GM19395 (cell line): ENCODE measurements around the gene IGFBPL1.

Experiments
- ATAC-seq: cut with Tn5 transposase; IDR thresholded peaks from one replicate; pipeline ENCODE4 v1.9.1; 2021; ENCODE audit warnings: mild to moderate bottlenecking, moderate library complexity; ENCODE audit not compliant: unreplicated experiment

IGFBPL1 gene, protein sequence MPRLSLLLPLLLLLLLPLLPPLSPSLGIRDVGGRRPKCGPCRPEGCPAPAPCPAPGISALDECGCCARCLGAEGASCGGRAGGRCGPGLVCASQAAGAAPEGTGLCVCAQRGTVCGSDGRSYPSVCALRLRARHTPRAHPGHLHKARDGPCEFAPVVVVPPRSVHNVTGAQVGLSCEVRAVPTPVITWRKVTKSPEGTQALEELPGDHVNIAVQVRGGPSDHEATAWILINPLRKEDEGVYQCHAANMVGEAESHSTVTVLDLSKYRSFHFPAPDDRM

DNA sequence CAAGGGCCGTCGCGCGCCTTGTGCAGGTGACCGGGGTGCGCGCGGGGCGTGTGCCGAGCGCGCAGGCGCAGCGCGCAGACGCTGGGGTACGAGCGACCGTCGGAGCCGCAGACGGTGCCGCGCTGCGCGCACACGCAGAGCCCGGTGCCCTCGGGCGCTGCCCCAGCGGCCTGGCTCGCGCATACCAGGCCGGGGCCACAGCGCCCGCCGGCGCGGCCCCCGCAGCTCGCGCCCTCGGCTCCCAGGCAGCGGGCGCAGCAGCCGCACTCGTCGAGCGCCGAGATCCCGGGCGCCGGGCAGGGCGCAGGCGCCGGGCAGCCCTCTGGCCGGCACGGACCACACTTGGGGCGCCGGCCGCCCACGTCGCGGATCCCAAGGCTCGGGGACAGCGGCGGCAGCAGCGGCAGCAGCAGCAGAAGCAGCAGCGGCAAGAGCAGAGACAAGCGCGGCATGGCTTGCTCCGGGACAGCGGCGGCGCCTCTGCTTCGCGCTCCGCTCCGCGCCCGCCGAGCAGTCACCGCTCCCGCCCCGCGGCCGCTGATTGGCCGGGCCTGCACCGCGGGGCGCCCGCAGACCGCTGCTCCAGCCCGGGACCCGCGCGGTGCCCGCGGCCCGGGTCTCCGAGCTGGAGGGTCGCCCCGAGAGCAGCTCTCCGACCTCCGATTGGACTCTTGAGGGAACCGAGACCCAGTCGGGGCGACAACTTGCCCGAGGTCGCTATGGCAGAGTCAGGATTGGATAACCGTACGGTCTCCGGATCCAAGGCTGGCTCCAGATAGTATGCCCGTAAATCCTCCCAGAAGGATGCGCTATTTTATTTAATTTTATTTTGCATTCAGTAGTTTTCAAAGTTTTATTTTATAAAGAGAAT lies at the start of gene IGFBPL1:
Gene IGFBPL1 (minus strand): TSS at position 482 of the 871 bp plus-strand sequence. CDS start 30 bp downstream, at position 452.
- no peak for ATAC-seq

DNA sequence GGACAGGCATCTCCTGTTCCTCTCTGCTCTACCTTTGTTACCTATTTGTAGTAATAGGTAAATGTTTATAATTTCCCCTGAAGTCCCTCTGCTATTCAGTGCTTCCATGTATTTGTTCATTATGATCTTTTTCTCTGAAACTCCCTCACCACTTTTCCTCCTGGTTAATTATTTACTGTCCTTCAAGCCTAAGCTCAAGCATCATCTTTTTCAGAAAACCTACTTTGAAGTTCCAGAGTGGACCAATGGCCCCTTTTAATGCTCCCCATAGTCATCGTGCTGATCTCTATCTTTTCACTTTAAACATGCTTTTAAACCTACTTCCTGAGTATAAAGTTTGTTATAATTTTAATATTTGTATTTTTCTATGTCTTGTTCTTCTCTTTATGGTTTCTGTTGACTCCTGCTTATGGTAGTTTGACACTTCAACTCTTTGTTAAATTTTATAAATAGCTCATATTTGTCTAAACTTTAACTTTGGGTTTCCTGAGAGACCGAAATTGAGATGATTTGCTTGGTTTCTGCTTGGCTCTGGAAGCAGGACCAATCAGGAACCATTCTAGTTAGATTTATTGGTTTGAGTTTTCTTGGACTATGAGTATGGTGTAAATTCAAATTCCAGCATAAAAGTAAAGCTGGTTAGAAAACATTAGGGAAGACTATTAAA lies 48.5 kb upstream of the IGFBPL1 start:
- peak; percentile 77 for ATAC-seq

DNA sequence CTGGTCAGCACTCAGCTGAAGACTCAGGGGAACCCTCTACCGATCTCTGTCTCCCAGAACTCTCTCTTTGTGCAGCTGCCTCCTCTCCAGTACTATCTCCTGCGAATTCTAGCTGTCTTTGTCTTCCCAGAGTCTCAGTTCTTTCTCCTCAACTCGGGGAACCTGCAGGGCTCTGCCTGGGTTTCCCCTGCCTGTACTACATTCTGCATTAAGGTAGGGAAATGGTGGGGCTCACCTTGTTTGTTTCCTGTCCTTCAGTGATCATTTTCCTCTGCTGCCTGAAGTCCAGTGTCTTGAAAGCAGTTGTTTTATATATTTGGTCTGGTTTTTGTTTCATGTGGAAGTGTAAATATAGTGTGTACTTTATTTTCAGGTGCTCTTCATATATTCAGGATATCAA lies 43.1 kb upstream of the IGFBPL1 start:
- ATAC-seq, result no peak

DNA sequence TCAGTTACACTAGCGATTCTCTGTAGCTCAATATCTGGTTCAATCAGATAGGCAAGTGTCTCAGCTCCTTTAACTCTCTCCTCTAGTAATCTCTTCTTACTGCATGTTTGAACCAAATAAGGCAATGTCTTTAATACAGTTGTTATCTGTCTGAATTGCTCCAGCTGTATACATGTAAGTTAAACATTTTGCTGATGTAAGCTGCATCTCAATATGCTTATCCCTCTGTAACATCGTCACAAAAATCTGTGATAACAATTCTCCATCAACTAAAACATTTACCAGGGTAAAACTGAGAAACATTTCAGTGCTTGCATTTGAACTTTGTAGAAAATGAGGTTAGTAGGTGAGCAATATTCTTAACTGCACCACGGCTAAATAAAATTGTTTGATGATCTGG lies 29.6 kb upstream of the IGFBPL1 start:
- ATAC-seq, result no peak

DNA sequence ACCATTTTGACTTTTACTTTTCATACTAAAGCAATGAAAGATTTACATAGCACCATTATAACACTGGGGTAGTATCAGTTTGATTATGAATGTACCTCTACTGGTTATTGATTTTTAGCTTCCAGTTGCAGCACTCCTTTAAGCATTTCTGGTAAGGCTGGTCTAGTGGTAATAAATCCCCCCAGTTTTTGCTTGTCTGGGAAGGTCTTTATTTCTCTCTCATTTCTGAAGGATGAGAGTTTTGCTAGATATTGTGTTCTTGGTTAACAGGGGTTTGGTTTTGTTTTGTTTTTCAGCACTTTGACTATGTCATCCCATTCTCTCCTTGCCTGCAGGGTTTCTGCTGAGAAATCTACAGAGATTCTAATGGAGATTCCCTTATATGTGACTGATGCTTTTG lies 26.9 kb upstream of the IGFBPL1 start:
- ATAC-seq, result no peak

DNA sequence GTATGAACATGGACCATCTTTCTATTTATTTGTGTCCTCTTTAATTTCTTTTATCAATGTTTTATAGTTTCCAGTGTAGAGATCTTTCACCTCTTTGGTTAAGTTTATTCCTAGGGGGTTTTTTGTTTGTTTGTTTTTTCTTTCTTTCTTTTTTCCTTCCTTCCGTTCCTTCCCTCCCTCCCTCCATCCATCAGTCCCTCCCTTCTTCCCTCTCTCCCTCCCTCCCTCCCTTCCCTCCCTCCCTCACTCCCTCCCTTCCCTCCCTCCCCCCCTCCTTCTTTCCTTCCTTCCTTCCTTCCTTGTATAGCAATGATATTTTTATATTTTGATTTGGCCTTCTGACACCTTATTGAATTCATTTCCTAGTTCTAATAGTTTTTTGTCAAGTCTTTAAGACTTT lies 23.4 kb upstream of the IGFBPL1 start:
- no peak for ATAC-seq

DNA sequence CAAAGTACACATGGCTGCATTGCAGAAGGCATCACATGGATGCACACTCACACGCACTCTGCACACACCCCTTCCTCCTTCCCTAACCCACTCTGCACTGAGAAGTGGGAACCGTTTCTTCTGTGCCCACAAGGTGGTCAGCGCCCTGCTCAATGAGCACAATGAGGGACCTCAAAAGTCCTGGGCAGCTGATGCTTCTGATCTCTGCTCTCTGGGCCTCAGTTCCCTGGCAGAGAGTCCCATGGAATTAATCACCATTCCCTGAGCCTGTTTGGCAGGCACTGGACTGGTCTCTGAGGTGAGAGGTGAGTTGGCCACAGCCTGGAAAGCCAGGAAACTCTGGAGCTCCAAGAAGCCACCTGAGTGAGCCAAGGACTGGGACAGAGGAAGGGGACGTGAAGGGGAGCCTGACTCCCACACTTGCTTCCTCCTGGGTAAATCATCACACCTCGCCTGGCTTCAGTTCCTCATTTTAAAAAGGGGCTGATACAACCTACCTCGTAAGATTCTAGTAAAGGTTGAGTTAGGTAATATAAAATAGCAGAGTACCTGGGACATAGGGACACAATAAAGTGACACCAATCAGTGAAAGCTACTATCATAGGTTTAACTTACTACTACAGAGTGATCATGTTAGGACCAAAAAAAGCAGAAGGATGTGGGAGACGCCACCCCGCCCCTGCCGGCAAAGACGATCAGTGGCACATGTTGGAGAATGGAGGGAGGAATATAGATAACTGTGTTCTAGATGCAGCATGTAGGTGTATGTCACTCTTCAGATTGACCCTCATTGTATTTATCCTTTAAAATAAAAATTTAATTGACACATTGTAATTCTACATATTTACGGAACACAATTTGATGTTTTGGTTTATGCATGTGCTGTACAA lies 21.1 kb upstream of the IGFBPL1 start:
- peak; percentile 97 for ATAC-seq

DNA sequence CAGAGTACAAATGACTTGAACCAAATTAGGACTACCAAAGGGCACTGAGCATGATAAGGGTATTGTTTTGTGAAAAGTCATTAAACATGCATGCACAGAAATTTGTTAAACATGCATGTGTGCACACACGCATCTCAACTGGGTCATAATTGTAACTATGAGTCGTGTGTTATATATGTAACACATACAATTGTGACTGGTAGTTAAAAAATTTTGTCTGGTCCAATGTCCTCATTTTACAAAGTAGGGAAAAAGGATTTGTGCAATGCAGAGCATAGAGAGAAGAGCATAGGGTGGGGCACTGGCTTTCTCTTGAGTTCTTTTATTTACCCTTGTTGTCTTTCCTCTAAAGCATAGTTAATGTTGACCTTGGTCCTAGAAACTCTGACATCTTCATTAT lies 19.3 kb upstream of the IGFBPL1 start:
- no peak for ATAC-seq

DNA sequence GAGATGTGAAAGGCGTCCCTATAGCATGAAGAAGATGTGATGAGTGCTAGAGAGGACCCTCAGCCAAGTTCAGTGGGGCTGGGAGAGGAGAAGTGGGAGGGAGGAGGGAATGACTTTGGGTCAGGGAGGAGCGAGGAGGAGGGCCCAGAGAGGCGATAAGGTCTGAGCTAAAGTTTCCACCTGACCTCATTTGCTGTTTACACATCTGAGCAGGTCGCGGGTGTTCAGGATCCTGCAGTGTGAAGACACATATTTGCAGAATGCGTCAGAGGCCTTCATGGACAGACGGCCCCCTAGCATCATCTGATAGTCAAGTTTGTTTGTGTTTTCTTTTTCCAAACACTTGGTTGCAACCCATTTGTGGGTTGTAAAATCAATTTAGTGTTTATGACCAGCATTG lies 18.9 kb upstream of the IGFBPL1 start:
- ATAC-seq, result no peak

- ATAC-seq, result no peak
Observed at GRCh38 chr9:38442473-38443096, 18.3 kb upstream of the IGFBPL1 start.

DNA sequence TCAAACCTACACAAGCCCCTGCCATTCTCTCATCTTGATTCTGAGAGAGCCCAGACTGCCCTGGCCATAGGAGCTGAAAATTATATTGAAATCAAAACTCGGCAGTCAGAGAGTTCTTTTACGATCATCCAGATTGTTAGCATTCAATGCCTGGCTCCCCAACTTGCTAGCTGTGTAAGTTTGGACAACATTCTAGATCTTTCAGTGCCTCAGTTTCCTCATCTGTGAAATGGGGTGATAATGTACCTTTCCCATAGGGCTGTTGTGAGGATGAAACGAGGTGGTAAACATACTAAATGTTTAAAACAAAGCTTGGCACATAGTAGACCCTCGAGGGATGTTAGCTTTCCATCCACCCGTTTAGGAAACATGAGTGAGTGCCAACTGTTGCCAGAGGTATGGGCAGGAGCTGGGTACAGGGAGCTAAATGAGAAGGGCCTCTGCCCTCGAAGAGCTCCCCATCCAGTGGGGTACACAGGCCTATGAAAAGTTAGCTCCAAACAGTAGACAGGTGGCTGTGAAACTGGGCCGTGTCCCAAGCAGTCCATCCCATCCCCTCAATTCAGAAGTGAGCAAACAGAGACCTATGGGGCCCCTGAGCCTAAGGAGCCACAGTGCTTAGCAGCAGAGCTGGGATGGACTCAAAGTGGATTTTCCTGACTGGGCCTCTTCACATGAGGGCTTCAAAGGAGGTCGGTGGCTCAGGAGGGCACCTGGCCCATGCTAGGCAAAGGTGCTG lies 17.3 kb upstream of the IGFBPL1 start:
- no peak for ATAC-seq

- no peak for ATAC-seq
Observed at GRCh38 chr9:38440516-38440915, 16.3 kb upstream of the IGFBPL1 start.

- no peak for ATAC-seq
Observed at GRCh38 chr9:38439916-38440301, 15.7 kb upstream of the IGFBPL1 start.

DNA sequence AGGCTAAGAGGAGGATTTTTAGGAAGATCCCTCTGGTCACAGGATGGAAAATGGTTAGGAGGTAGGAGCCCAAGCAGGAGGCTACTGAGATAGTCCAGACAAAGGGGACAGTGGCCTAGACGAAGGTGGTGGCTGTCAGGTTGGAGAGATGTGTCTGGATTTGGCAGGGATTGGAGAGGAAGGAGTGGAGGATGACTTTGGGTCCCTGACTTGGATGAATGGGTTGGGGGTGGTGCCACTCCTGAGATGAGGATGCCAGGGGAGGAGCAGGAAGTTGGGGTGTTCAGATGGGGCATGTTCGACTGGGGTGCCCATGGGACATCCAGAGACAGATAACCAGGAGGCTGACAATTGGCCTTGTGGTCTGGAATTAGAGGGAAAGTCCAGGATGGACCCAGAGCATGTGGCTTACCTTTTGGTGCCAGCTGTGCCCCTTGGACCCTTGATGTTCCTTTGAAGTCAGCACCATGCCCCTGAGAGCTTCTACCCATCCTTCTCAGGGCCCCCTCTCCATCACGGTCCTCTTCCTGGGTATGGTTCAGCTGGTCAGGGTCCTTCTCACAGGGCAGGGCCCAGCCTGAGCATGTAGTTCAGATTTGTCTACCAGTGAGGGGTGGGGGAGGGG lies 15.1 kb upstream of the IGFBPL1 start:
- no peak for ATAC-seq

- ATAC-seq, result no peak
Observed at GRCh38 chr9:38437193-38437823, 13.1 kb upstream of the IGFBPL1 start.

DNA sequence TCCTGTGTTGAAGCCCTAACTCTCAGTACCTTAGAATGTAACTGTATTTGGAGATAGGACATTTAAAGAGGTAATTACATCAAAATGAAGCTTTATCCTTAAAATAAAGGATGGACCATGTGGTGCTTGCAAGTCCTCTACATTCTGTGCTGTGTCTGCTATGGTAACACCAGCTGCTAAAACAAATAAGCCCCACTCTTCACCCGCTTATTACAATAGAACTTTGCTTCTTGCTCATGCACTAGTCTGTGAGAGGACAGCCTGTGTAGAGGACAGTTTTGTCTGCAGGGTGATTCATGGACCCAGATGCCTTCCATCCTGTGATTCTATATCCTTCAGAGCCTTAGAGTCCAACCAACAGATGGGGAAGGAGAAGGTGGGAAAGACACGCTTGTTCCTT lies 12.5 kb upstream of the IGFBPL1 start:
- ATAC-seq, result no peak

DNA sequence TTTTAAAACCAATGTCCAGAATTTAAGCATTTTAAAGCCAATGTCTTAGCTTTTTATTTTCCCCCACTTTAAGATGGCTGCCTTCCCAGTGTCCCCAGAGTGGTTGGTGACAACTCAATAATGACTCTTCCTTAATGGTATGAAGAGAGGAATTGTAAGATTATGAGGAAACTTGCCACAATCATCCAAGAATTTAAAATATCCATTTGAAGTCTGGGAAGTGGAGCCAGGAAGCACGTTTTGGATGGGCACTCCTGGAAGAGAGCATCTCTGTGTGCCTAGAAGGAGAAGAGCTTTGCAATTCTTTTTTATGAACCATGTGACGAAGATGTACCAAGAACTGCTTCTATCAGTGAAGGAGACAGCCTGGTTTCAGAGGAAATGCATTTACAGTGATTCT lies 11.3 kb upstream of the IGFBPL1 start:
- no peak for ATAC-seq

- ATAC-seq, result no peak
Observed at GRCh38 chr9:38434853-38435252, 10.6 kb upstream of the IGFBPL1 start.

DNA sequence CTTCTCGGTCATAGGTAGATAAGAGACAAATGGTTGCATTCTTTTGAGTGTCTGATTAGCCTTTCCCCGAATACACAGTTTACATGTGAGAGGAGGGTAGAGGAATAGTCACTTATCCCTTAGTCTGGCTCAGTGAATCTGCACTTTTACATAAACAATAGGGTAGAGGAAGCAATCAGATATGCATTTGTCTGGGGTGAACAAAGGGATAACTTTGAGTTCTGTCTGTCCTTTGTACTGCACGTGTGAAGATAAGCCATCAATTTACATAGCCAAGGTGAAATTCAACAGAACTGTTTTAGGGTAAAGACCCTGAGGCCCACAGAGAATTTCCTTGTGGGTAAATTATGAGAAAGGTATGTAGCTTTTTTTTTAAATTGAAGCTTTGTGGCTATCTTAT lies 10.1 kb upstream of the IGFBPL1 start:
- no peak for ATAC-seq
